Measurements from ENCODE around the gene JARID2.

JARID2 gene

DNA sequence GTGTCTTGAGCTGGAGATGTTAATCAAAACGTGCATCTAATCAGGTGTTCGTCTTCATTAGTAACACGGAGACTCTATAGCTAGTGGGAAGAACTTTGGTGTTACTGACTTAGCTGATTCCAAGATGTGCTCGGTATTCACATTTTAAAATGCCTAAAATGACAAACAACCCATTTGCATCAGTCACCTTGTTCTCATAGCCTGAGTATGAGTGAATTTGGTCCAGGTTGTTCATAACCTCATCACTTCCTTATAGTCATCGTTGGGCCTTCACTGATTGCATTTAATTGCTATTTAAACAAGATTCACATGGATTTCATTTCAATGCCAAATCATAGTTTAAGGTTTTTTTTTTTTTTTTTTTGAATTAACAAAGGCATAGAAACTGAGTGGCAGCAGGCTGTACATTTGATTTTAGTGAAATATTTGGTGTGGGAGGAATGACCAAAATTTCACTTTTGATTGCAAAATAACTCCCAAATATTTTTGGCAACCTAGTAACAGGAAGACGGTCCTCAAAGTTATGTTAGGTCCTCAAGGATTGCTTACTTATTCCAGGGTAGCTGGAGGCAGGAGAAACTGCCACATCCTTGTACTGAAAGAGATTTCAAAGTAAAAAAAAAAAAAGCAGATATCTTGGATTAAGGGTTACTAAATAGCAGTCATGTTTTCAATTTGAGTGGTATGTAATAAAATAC lies 104.7 kb downstream of the JARID2 start:
- H4K20me1 ChIP-seq, result peaks cover 94 to 100% (median 100%) of the 10 kb centered on the region in 11 experiments

DNA sequence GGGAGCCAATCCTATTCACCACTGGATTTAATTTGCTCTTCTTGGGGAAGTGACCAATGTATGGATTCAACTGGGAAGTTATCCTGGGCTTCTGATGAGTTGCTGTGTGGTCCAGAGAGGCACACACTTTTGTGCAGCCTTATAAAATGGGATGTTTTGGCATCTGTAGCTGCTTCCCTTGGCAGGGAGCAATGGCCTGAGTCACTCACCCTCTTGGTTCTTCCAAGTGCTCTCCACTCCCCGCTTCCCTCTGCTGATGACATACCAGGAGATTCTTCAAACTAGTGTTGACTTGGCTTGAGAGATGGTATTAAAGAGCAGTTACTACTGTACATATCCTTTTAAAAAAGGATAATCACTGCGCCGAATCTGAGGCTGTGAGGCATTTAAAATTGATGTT lies 105.8 kb downstream of the JARID2 start:
- H3K4me1 ChIP-seq, result peaks cover 54 to 89% (median 73%) of the 10 kb centered on the region in 10 experiments
- H3K9me3 ChIP-seq (replicated peaks in 1 of 11), result no peaks in the 10 kb centered on the region
- H3K27ac ChIP-seq, result no peak overlapping the region
- H3K36me3 ChIP-seq, result peaks cover 0 to 18% (median 12%) of the 10 kb centered on the region in 11 experiments; a peak in 10 of 22 replicates
- H3K9ac ChIP-seq, result no peak overlapping the region
- H3K4me3 ChIP-seq, result no peak overlapping the region
- H3K4me2 ChIP-seq, result peak overlapping the region; percentile 24 to 73 (median 57); a peak in 21 of 22 replicates
- no peaks in the 10 kb centered on the region for H3K27me3 ChIP-seq
- TF ChIP-seq Cebpa-rat (IDR thresholded peaks at IDR 0.05), result no peak
- peaks cover 94 to 100% (median 100%) of the 10 kb centered on the region in 11 experiments for H4K20me1 ChIP-seq

More for the DNA sequence above, 104.7 kb downstream of the JARID2 start:
- H3K9ac ChIP-seq, result no peak overlapping the region
- no peaks in the 10 kb centered on the region for H3K27me3 ChIP-seq
- H3K36me3 ChIP-seq, result peaks cover 0 to 18% (median 12%) of the 10 kb centered on the region in 11 experiments; a peak in 10 of 22 replicates
- no peak for TF ChIP-seq Cebpa-rat (IDR thresholded peaks at IDR 0.05)
- peaks cover 54 to 89% (median 73%) of the 10 kb centered on the region in 10 experiments for H3K4me1 ChIP-seq
- no peak overlapping the region for H3K27ac ChIP-seq
- H3K9me3 ChIP-seq (replicated peaks in 1 of 11), result no peaks in the 10 kb centered on the region
- no peak overlapping the region for H3K4me3 ChIP-seq
- peak overlapping the region in 8 of 11 experiments; percentile 30 to 73 (median 58); a peak in 14 of 22 replicates for H3K4me2 ChIP-seq

DNA sequence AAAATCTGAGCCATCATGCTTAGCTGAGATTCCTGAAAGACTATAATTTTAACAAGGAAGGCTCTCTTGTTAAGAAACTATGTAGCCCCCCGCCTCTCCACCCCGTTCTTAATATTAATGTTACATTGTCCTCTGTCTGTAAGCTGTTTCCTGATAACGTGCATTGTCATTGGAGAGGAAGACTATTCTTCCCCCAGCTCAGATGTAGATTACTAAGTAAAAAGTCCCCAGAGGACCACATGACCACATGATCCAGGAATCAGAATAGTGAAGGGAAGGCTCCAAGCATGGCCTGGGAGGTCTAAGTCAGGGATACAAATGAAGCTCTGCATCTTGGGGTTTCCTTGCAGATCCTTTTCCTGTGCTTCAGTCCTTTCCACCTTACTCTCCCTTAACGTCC lies 106.4 kb downstream of the JARID2 start:
- no peak for TF ChIP-seq Cebpa-rat (IDR thresholded peaks at IDR 0.05)
- peaks cover 0 to 18% (median 12%) of the 10 kb centered on the region in 11 experiments; a peak in 10 of 22 replicates for H3K36me3 ChIP-seq
- H3K4me3 ChIP-seq, result no peak overlapping the region
- 0 out of 22 replicates have a peak overlapping the region, but pooled peaks of 1 of the 11 experiments have one; percentile 9 for H3K27ac ChIP-seq
- no peaks in the 10 kb centered on the region for H3K9me3 ChIP-seq (replicated peaks in 1 of 11)
- H3K4me2 ChIP-seq, result peak overlapping the region; percentile 24 to 73 (median 57)
- peaks cover 54 to 89% (median 74%) of the 10 kb centered on the region in 10 experiments for H3K4me1 ChIP-seq
- H3K9ac ChIP-seq, result no peak overlapping the region
- H4K20me1 ChIP-seq, result peaks cover 97 to 100% (median 100%) of the 10 kb centered on the region in 11 experiments
- H3K27me3 ChIP-seq, result no peaks in the 10 kb centered on the region

DNA sequence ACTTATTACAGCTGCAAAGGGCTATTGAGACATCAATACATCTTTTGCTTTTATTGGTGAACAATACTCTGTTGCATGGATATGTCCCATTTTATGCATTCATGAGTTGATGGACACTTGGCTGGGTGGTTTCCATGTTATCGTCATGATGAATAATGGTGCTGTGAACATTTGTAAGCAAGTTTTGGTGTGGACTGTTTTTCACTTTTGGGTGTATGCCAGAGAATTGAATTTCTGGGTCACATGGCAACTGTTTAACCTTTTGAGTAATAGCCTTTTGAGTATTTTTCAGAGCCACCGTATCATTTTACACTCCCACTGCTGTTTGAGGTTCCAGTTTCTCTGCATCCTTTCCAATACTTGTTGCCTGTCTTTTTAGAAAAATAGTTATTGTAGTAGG lies 107.0 kb downstream of the JARID2 start:
- peaks cover 98 to 100% (median 100%) of the 10 kb centered on the region in 11 experiments for H4K20me1 ChIP-seq
- no peak for TF ChIP-seq Cebpa-rat (IDR thresholded peaks at IDR 0.05)
- peaks cover 61 to 89% (median 78%) of the 10 kb centered on the region in 10 experiments for H3K4me1 ChIP-seq
- H3K4me2 ChIP-seq, result peak overlapping the region in 6 of 11 experiments; percentile 41 to 73 (median 64); a peak in 11 of 22 replicates
- H3K9ac ChIP-seq, result no peak overlapping the region
- H3K36me3 ChIP-seq, result peaks cover 0 to 18% (median 12%) of the 10 kb centered on the region in 11 experiments; a peak in 10 of 22 replicates
- no peaks in the 10 kb centered on the region for H3K9me3 ChIP-seq (replicated peaks in 1 of 11)
- no peak overlapping the region for H3K4me3 ChIP-seq
- no peaks in the 10 kb centered on the region for H3K27me3 ChIP-seq
- no peak overlapping the region for H3K27ac ChIP-seq

DNA sequence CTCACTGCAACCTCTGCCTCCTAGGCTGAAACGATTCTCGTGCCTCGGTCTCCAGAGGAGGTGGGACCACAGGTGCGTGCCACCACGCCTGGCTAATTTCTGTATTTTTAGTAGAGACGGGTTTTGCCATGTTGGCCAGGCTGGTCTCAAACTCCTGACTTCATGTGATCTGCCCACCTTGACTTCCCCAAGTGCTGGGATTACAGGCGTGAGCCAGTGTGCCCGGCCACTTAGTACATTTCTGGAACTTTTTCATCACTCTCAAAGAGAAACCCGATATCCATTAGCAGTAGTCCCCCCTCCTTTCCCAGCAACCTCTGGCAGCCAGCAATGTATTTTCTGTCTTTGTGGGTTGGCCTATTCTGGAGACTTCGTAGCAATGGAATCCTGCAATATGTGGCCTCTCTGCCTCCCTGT lies 109.8 kb downstream of the JARID2 start:
- H3K4me2 ChIP-seq, result peak overlapping the region; percentile 59 to 90 (median 82)

DNA sequence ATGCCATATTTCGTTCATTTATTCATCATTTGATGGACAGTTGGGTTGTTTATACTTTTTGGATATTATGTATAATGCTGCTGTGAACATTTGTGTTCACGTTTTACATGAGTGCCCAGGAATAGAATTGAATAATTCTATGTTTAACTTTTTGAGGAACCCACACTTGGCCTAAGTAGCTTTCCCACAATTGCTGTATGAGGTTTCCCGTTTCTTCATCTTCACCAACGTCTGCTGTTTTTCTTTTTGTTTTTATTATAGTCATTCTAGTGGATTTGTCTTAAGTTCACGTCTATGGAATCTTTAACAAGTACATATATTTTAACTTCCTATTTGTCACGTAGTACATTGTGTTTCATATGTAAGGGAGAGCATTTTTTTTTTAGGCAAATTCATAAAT lies 110.3 kb downstream of the JARID2 start:
- peak overlapping the region; percentile 59 to 90 (median 82) for H3K4me2 ChIP-seq
- H3K4me3 ChIP-seq, result peak overlapping the region in 3 of 10 experiments; percentile 10 to 20 (median 15); a peak in 1 of 20 replicates
- no peak for TF ChIP-seq Cebpa-rat (IDR thresholded peaks at IDR 0.05)
- H3K27ac ChIP-seq, result peak overlapping the region in 7 of 11 experiments; percentile 35 to 57 (median 47); a peak in 15 of 22 replicates
- no peaks in the 10 kb centered on the region for H3K9me3 ChIP-seq (replicated peaks in 1 of 11)
- H3K9ac ChIP-seq, result peak overlapping the region in 5 of 11 experiments; percentile 2 to 33 (median 7); a peak in 2 of 22 replicates
- no peaks in the 10 kb centered on the region for H3K27me3 ChIP-seq
- H3K36me3 ChIP-seq, result peaks cover 0 to 21% (median 10%) of the 10 kb centered on the region in 11 experiments; a peak in 10 of 22 replicates
- peaks cover 98 to 100% (median 100%) of the 10 kb centered on the region in 11 experiments for H4K20me1 ChIP-seq
- peaks cover 76 to 90% (median 84%) of the 10 kb centered on the region in 10 experiments for H3K4me1 ChIP-seq

More for the DNA sequence above, 109.8 kb downstream of the JARID2 start:
- Histone ChIP-seq H3K4me1 (peaks cover 81 to 91% (median 87%) of the 10 kb centered on the region in 10 experiments), H3K27me3 (no peaks in the 10 kb centered on the region), H3K27ac (peak overlapping the region in 8 of 11 experiments; percentile 17 to 57 (median 43); a peak in 12 of 22 replicates), H4K20me1 (peaks cover 98 to 100% (median 100%) of the 10 kb centered on the region in 11 experiments), H3K36me3 (peaks cover 0 to 18% (median 5%) of the 10 kb centered on the region in 11 experiments; a peak in 7 of 22 replicates), H3K9me3 (replicated peaks in 1 of 11) (no peaks in the 10 kb centered on the region), H3K4me3 (peak overlapping the region in 3 of 10 experiments; percentile 10 to 20 (median 15); a peak in 3 of 20 replicates), H3K9ac (peak overlapping the region in 6 of 11 experiments; percentile 2 to 34 (median 9); a peak in 3 of 22 replicates)
- TF ChIP-seq Cebpa-rat (IDR thresholded peaks at IDR 0.05), result no peak

DNA sequence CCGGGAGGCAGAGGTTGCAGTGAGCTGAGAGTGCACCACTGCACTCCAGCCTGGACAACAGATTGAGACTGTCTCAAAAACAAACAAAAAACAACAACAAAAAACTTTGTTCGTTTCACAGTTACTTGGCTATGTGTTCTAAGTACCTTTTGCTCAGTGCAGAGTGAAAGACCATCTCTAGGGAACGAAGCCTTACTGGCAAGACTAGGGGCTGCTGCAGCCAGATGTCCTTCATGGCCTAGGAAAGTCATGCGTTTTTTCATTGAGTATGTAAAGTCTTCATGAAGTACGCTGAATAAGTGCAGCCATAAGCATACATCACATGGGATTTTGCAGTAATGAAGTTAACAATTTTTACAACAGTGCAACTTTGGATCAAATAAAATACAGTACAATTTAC lies 111.1 kb downstream of the JARID2 start:
- no peak overlapping the region; a peak in 2 of 22 replicates for H3K9ac ChIP-seq
- TF ChIP-seq Cebpa-rat (IDR thresholded peaks at IDR 0.05), result no peak
- H3K9me3 ChIP-seq (replicated peaks in 1 of 11), result no peaks in the 10 kb centered on the region
- H4K20me1 ChIP-seq, result peaks cover 98 to 100% (median 100%) of the 10 kb centered on the region in 11 experiments
- no peak overlapping the region for H3K4me3 ChIP-seq
- H3K4me2 ChIP-seq, result peak overlapping the region; percentile 59 to 90 (median 82)
- no peaks in the 10 kb centered on the region for H3K27me3 ChIP-seq
- peaks cover 0 to 23% (median 14%) of the 10 kb centered on the region in 11 experiments; a peak in 9 of 22 replicates for H3K36me3 ChIP-seq
- peak overlapping the region in 6 of 11 experiments; percentile 17 to 54 (median 42); a peak in 10 of 22 replicates for H3K27ac ChIP-seq
- peaks cover 68 to 90% (median 80%) of the 10 kb centered on the region in 10 experiments for H3K4me1 ChIP-seq

DNA sequence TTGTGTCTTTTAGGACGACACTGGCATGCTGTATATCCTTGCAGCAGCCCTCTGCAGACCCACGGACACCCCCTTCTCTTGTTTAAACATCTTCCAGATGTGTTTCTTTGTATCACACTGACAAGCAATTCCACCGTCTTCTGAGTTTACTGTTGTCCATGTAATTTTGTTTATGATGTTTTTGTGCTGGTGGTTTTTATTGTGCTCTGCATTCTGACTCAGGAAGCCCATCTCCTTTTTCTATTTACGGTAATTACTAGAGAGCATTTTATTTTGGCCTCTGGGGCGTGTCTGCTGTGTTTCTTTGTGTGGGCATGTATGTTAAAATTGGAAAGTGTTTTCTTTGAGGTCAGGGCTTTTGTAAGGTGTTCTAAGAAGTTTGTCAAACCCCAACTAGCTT lies 111.9 kb downstream of the JARID2 start:
- no peak for TF ChIP-seq Cebpa-rat (IDR thresholded peaks at IDR 0.05)
- no peak overlapping the region for H3K4me3 ChIP-seq
- no peak overlapping the region for H3K27ac ChIP-seq
- H3K27me3 ChIP-seq, result no peaks in the 10 kb centered on the region
- H3K4me1 ChIP-seq, result peaks cover 68 to 90% (median 79%) of the 10 kb centered on the region in 10 experiments
- H3K9me3 ChIP-seq (replicated peaks in 1 of 11), result no peaks in the 10 kb centered on the region
- H3K9ac ChIP-seq, result peak overlapping the region in 2 of 11 experiments; percentile 13 to 14; a peak in 1 of 22 replicates
- H3K4me2 ChIP-seq, result peak overlapping the region; percentile 59 to 90 (median 82)
- peaks cover 98 to 100% (median 100%) of the 10 kb centered on the region in 11 experiments for H4K20me1 ChIP-seq
- peaks cover 0 to 23% (median 15%) of the 10 kb centered on the region in 11 experiments; a peak in 9 of 22 replicates for H3K36me3 ChIP-seq

All from BLaER1 treated with 17β-estradiol and CSF1 and Interleukin-3, amounts not matched to agents 10 nM and 100 nM (cell line).